SK-N-SH treated with all-trans-retinoic acid at 6 μM for 48 hours (cell line): ENCODE measurements around the gene OBP2B.

Source experiments
- CREB5 ChIP-seq: fragments of 250-450 bp; sonication (Bioruptor Pico); IDR thresholded peaks from 2 replicates; pipeline ENCODE4 v1.5.1; 2020; ENCODE audit warnings: low read depth, mild to moderate bottlenecking, moderate library complexity
- CSDC2 ChIP-seq: fragments of 250-450 bp; sonication (Bioruptor Pico); IDR thresholded peaks from 2 replicates; pipeline ENCODE4 v1.5.0; 2020; ENCODE audit warnings: mild to moderate bottlenecking, moderate library complexity
- ESRRG ChIP-seq: fragments of 250-450 bp; sonication (Bioruptor Pico); IDR thresholded peaks from 2 replicates; pipeline ENCODE4 v1.6.1; 2021; ENCODE audit warnings: mild to moderate bottlenecking
- OSR1 ChIP-seq: fragments of 250-450 bp; sonication (Bioruptor Pico); IDR thresholded peaks from 2 replicates; pipeline ENCODE4 v1.8.0; 2022; ENCODE audit warnings: moderate library complexity, mild to moderate bottlenecking, inconsistent platforms
- PATZ1 ChIP-seq: fragments of 250-450 bp; sonication (Bioruptor Pico); IDR thresholded peaks from 2 replicates; pipeline ENCODE4 v1.8.0; 2020; ENCODE audit warnings: mild to moderate bottlenecking, moderate library complexity, borderline replicate concordance
- RARB ChIP-seq: fragments of 250-450 bp; sonication (Bioruptor Pico); IDR thresholded peaks from 2 replicates; pipeline ENCODE4 v1.8.0; 2021; ENCODE audit warnings: mild to moderate bottlenecking, moderate library complexity
- TCF4 ChIP-seq: fragments of 250-450 bp; sonication (Bioruptor Pico); IDR thresholded peaks from 2 replicates; pipeline ENCODE4 v1.8.0; 2021; ENCODE audit warnings: mild to moderate bottlenecking, moderate library complexity, borderline replicate concordance
- TOX ChIP-seq: fragments of 250-450 bp; sonication (Bioruptor Pico); IDR thresholded peaks from 2 replicates; pipeline ENCODE4 v1.8.0; 2021; ENCODE audit warnings: mild to moderate bottlenecking, moderate library complexity, borderline replicate concordance
- TSHZ2 ChIP-seq: fragments of 250-450 bp; sonication (Bioruptor Pico); IDR thresholded peaks from 2 replicates; pipeline ENCODE4 v1.5.0; 2020; ENCODE audit warnings: mild to moderate bottlenecking, moderate library complexity
- ZFP3 ChIP-seq: fragments of 250-450 bp; sonication (Bioruptor Pico); IDR thresholded peaks from 2 replicates; pipeline ENCODE4 v1.5.0; 2020; ENCODE audit warnings: mild to moderate bottlenecking, moderate library complexity
- ZNF8 ChIP-seq: fragments of 450-650 bp; formaldehyde crosslinking; IDR thresholded peaks from 2 replicates; pipeline ENCODE4 v1.5.0; 2020; ENCODE audit warnings: mild to moderate bottlenecking, moderate library complexity

- TF ChIP-seq ZFP3 (CRISPR knock-in tag) (no peak), OSR1 (CRISPR knock-in tag) (no peak), PATZ1 (CRISPR knock-in tag) (no peak), TCF4 (no peak), TOX (no peak), ESRRG (CRISPR knock-in tag) (no peak), RARB (CRISPR knock-in tag) (no peak), CREB5 (no peak), TSHZ2 (no peak), ZNF8 (CRISPR knock-in tag) (no peak), CSDC2 (CRISPR knock-in tag) (no peak)
Observed at GRCh38 chr9:133203506-133204075, 5.5 kb downstream of the OBP2B start.
